DND-41 (cell line): ENCODE results near the gene HDAC4.

ENCODE experiments used
- ATAC-seq: fragments of 200-7000 bp; cut with Tn5 transposase; 3 replicates; pipeline ENCODE4 v1.9.1; 2021; ENCODE audit warnings: low read depth; ENCODE audit not compliant: insufficient read depth
- DNase-seq: peaks from one replicate; pipeline ENCODE4 v3.0.0-alpha.2; 2020
- H2AFZ ChIP-seq: 2 replicates; pipeline ENCODE4 v1.6.0; 2012; ENCODE audit warnings: low read depth, low read length
- H3K27ac ChIP-seq: 2 replicates; pipeline ENCODE4 v1.5.1; 2012; ENCODE audit warnings: low read length, inconsistent platforms
- H3K27me3 ChIP-seq: fragments of 200-600 bp; sonication (generic); 2 replicates; pipeline ENCODE4 v1.6.0; 2012; ENCODE audit warnings: low read length, mild to moderate bottlenecking, inconsistent platforms; ENCODE audit not compliant: insufficient read depth, poor library complexity
- H3K36me3 ChIP-seq: 2 replicates; pipeline ENCODE4 v1.5.1; 2012; ENCODE audit warnings: low read length, inconsistent platforms; ENCODE audit not compliant: insufficient read depth
- H3K4me1 ChIP-seq: 2 replicates; pipeline ENCODE4 v1.5.1; 2012; ENCODE audit warnings: mild to moderate bottlenecking, low read length; ENCODE audit not compliant: insufficient read depth
- H3K4me2 ChIP-seq: 2 replicates; pipeline ENCODE4 v1.6.0; 2012; ENCODE audit warnings: mild to moderate bottlenecking, moderate library complexity, low read length, inconsistent platforms; ENCODE audit not compliant: insufficient read depth
- H3K4me3 ChIP-seq, 2 experiments: fragments of 200-600 bp in 1 of 2; shearing (Covaris generic) in 1 of 2; 2 replicates each; pipeline ENCODE4 v1.5.1; 2012 to 2016; ENCODE audit warnings: inconsistent platforms in 2 of 2, low read length in 2 of 2, mild to moderate bottlenecking in 2 of 2, low read depth in 1 of 2, moderate library complexity in 1 of 2
- H3K79me2 ChIP-seq: 2 replicates; pipeline ENCODE4 v1.6.0; 2012; ENCODE audit warnings: low read length, inconsistent platforms; ENCODE audit not compliant: insufficient read depth
- H3K9ac ChIP-seq: 2 replicates; pipeline ENCODE4 v1.6.0; 2012; ENCODE audit warnings: low read depth, mild to moderate bottlenecking, inconsistent platforms, low read length, moderate library complexity
- H3K9me3 ChIP-seq: 2 replicates; pipeline ENCODE4 v1.5.1; 2012; ENCODE audit warnings: low read length, moderate library complexity, mild to moderate bottlenecking, inconsistent platforms; ENCODE audit not compliant: insufficient read depth, severe bottlenecking
- H4K20me1 ChIP-seq: 2 replicates; pipeline ENCODE4 v1.6.0; 2012; ENCODE audit warnings: low read length; ENCODE audit not compliant: insufficient read depth
- EZH2 ChIP-seq: IDR thresholded peaks from 3 replicates; pipeline ENCODE4 v1.6.1; 2012; ENCODE audit warnings: borderline replicate concordance, low read depth, mild to moderate bottlenecking, moderate library complexity, low read length, inconsistent platforms; ENCODE audit not compliant: severe bottlenecking
- TF ChIP-seq, protein P1 (sequence below): IDR thresholded peaks from 2 replicates; pipeline ENCODE4 v1.5.1; 2012; ENCODE audit warnings: borderline replicate concordance, low read length, moderate library complexity, mild to moderate bottlenecking; ENCODE audit not compliant: poor library complexity, severe bottlenecking; ENCODE audit errors: extremely low read depth

HDAC4 gene

DNA sequence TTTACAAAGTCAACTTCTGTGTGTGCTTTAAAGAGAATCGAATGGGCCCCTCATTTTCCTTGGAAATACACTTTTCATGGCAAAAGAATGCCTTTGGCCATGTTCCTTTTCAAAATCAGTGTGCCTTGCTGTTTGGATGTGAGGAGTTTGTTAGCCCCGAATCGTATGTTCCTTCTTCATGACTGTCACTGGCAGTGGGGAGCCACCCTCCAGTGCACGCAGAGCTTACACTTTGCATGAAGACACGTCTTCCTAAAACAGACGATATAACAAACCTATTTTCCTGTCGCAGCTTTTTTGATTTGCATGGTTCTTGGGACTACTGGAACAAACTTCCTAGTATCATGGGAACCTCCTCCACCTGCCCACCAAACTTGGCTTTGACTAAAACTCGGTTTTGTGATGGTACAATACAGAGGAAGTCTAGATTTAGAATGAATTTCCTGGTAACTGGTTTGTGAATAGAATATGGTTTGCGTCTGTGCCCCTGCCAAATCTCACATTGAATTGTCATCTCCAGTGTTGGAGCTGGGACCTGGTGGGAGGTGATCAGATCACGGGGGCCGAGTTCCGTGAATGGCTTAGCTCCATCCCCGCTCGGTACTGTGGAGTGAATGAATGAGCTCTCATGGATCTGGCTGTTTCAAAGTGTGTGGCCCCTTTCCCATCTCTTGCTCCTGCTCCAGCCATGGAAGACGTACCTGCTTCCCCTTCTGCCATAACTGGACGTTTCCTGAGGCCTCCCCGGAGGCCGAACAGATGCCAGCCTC is 358.1 kb downstream of the HDAC4 start:
- Histone ChIP-seq H3K36me3 (no peaks in the 10 kb centered on the region), H2AFZ (no peak overlapping the region), H3K79me2 (no peaks in the 10 kb centered on the region), H3K9ac (no peak overlapping the region), H3K27ac (no peak overlapping the region), H3K4me1 (no peaks in the 10 kb centered on the region), H3K4me2 (no peak overlapping the region), H3K4me3 (no peak overlapping the region), H3K27me3 (no peaks in the 10 kb centered on the region), H4K20me1 (peaks cover 9% of the 10 kb centered on the region; the same call in 1 of the 2 replicates), H3K9me3 (no peaks in the 10 kb centered on the region)
- TF ChIP-seq EZH2 = no peak
- TF ChIP-seq, protein P1, sequence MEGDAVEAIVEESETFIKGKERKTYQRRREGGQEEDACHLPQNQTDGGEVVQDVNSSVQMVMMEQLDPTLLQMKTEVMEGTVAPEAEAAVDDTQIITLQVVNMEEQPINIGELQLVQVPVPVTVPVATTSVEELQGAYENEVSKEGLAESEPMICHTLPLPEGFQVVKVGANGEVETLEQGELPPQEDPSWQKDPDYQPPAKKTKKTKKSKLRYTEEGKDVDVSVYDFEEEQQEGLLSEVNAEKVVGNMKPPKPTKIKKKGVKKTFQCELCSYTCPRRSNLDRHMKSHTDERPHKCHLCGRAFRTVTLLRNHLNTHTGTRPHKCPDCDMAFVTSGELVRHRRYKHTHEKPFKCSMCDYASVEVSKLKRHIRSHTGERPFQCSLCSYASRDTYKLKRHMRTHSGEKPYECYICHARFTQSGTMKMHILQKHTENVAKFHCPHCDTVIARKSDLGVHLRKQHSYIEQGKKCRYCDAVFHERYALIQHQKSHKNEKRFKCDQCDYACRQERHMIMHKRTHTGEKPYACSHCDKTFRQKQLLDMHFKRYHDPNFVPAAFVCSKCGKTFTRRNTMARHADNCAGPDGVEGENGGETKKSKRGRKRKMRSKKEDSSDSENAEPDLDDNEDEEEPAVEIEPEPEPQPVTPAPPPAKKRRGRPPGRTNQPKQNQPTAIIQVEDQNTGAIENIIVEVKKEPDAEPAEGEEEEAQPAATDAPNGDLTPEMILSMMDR = no peak
- no peak for DNase-seq
- ATAC-seq = no peak

DNA sequence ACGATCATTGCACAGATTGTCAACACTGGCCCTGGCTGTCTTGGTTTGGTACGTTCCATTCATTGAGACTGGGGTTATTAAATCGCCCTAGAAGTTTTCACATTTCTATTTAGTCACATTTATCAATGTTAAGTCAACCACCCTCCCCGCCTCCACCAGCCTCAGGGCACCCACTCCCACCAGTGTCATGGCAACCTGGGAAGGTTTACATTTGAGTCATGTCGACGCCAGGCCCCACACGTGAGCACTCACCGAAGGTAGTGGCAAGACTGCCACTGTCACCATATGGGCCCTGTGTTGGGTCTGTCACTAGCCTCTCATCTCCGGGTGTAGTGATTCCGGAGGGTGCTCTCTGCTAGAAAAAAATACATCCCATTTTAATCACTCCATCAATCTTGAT is 358.8 kb downstream of the HDAC4 start:
- Histone ChIP-seq H3K27me3 (no peaks in the 10 kb centered on the region), H3K9me3 (no peaks in the 10 kb centered on the region), H3K79me2 (no peaks in the 10 kb centered on the region), H3K4me1 (no peaks in the 10 kb centered on the region), H2AFZ (no peak overlapping the region), H3K4me3 (no peak overlapping the region), H3K9ac (no peak overlapping the region), H4K20me1 (0 out of 2 replicates have a peak, but pooled peaks cover 4% of the 10 kb centered on the region), H3K27ac (no peak overlapping the region), H3K4me2 (no peak overlapping the region), H3K36me3 (no peaks in the 10 kb centered on the region)
- DNase-seq (no peak), ATAC-seq (no peak)
- TF ChIP-seq, protein P1 = no peak
- TF ChIP-seq EZH2 = no peak

DNA sequence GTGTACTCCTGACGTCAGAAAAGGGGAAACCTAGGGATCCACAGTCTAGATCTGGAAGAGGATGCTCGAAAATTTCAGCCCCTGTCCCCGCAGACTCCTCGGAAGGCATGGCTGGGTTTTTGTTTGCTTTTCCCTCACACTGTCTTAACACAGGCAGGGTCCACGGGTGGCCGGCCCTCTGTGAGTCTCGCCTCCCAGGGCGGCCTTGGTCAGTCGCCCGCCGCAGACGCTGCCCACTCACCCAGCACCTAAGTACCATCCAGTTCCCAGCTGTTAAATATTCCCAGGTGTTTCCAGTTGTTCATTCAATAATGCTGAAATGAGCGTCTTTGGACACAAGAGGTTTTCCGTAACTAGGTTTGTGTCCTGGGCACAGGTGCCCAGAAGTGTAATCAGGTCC is 359.8 kb downstream of the HDAC4 start:
- no peak overlapping the region for H3K27ac ChIP-seq
- no peak for TF ChIP-seq EZH2
- TF ChIP-seq, protein P1 = no peak
- no peak overlapping the region for H2AFZ ChIP-seq
- ATAC-seq = no peak
- no peaks in the 10 kb centered on the region for H3K27me3 ChIP-seq
- no peaks in the 10 kb centered on the region for H3K9me3 ChIP-seq
- H3K79me2 ChIP-seq = no peaks in the 10 kb centered on the region
- no peaks in the 10 kb centered on the region for H3K36me3 ChIP-seq
- DNase-seq = no peak
- no peak overlapping the region for H3K4me3 ChIP-seq
- no peaks in the 10 kb centered on the region for H4K20me1 ChIP-seq
- H3K9ac ChIP-seq = no peak overlapping the region
- no peak overlapping the region for H3K4me2 ChIP-seq
- H3K4me1 ChIP-seq = no peaks in the 10 kb centered on the region
